ENCODE results near the gene TESK1.

Gene TESK1

DNA sequence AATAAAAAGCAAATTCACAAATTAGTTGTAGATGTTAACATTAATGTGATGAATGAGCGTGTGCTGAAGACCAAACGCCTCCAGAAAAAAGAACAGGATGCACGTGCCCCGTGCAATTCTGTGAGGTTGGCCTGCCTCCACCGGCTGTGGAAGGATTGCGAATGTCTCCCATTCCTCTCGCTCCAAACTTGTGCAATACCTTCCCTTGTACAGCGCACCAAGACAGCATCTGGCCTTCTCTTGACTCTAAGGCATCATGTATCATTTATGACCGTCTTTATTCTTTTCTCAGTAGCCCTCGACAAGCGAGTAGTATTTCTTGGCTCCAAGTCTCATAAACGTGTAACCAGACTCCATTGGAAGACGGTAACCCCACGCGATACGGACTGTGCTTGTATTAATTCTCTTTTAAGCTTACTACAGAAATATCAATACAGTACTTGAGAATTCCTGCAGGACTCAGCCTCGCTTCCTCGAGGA, 1.5 kb upstream of the TESK1 start:
- H2BK5ac ChIP-seq (ENCODE audit: low read length): no peak overlapping the region
- H3K27ac ChIP-seq (replicated peaks; ENCODE audit: low read length): peak overlapping the region; percentile 36
- H3K36me3 ChIP-seq (replicated peaks in 1 of 2; ENCODE audit: control insufficient read depth in 2 of 2, insufficient read depth in 2 of 2, low read length in 2 of 2): peaks cover 10 to 15% of the 10 kb centered on the region in 2 donors
- H3K4me1 ChIP-seq (ENCODE audit: control insufficient read depth in 2 of 2, insufficient read depth in 1 of 2, low read depth in 1 of 2, low read length in 2 of 2): peaks cover 9 to 10% of the 10 kb centered on the region in 2 donors
- H3K4me3 ChIP-seq (ENCODE audit: low read length in 2 of 2): peak overlapping the region; percentile 53 to 66
- peak overlapping the region; percentile 79 for H3K9ac ChIP-seq (ENCODE audit: low read depth, low read length, poor library complexity)
- H3K23ac ChIP-seq (ENCODE audit: low read depth, low read length, poor library complexity): no peak overlapping the region
- no peak overlapping the region for H2AK5ac ChIP-seq (ENCODE audit: low read depth, low read length)
- DNase-seq (ENCODE audit: low spot score): no peak
- no peak overlapping the region for H3K4ac ChIP-seq (ENCODE audit: low read length)
- H3K18ac ChIP-seq (ENCODE audit: low read length): peak overlapping the region; percentile 50
- H2BK120ac ChIP-seq (ENCODE audit: low read depth, low read length): no peak overlapping the region
- H2BK12ac ChIP-seq (ENCODE audit: low read length): no peak overlapping the region
- H2AFZ ChIP-seq (ENCODE audit: low read length): peak overlapping the region; percentile 82
- no CpG with 5 or more reads among the region's 18 CpGs for WGBS, 2 donors (ENCODE audit: extremely low coverage in 2 of 2, insufficient read length in 2 of 2, insufficient replicate concordance in 1 of 2)
- no peaks in the 10 kb centered on the region for H3K9me3 ChIP-seq (replicated peaks in 1 of 2; ENCODE audit: control insufficient read depth in 2 of 2, insufficient read depth in 1 of 2, low read depth in 1 of 2, low read length in 2 of 2)
- no peak overlapping the region for H2BK15ac ChIP-seq (ENCODE audit: low read length)
- no peak overlapping the region for H3K14ac ChIP-seq (ENCODE audit: low read length)
- peaks cover 5% of the 10 kb centered on the region for H3K79me1 ChIP-seq (ENCODE audit: low read depth, low read length)
- no peaks in the 10 kb centered on the region for H3K27me3 ChIP-seq (ENCODE audit: control insufficient read depth in 3 of 3, insufficient read depth in 3 of 3, low read depth in 1 of 3, low read length in 3 of 3)
- H4K8ac ChIP-seq (ENCODE audit: low read depth, low read length): no peak overlapping the region
- H4K91ac ChIP-seq (ENCODE audit: low read depth, low read length, poor library complexity): no peak overlapping the region
- peak overlapping the region; percentile 51 for H3K4me2 ChIP-seq (ENCODE audit: insufficient read depth, low read length, poor library complexity, severe bottlenecking)

GRCh38 chr9:35603986-35604577, 980 bp upstream of the TESK1 start:
- H2AFZ ChIP-seq (ENCODE audit: low read length): peak overlapping the region; percentile 82
- peaks cover 15 to 21% of the 10 kb centered on the region in 2 donors for H3K36me3 ChIP-seq (replicated peaks in 1 of 2; ENCODE audit: control insufficient read depth in 2 of 2, insufficient read depth in 2 of 2, low read length in 2 of 2)
- no peak overlapping the region for H2BK15ac ChIP-seq (ENCODE audit: low read length)
- H2BK120ac ChIP-seq (ENCODE audit: low read depth, low read length): no peak overlapping the region
- WGBS, 2 donors (ENCODE audit: extremely low coverage in 2 of 2, insufficient read length in 2 of 2, insufficient replicate concordance in 1 of 2): no CpG with 5 or more reads among the region's 41 CpGs
- H2BK12ac ChIP-seq (ENCODE audit: low read length): no peak overlapping the region
- H4K8ac ChIP-seq (ENCODE audit: low read depth, low read length): no peak overlapping the region
- no peaks in the 10 kb centered on the region for H3K9me3 ChIP-seq (replicated peaks in 1 of 2; ENCODE audit: control insufficient read depth in 2 of 2, insufficient read depth in 1 of 2, low read depth in 1 of 2, low read length in 2 of 2)
- peak overlapping the region; percentile 75 for H3K27ac ChIP-seq (replicated peaks; ENCODE audit: low read length)
- no peak overlapping the region for H3K14ac ChIP-seq (ENCODE audit: low read length)
- H3K4me3 ChIP-seq (ENCODE audit: low read length in 2 of 2): peak overlapping the region; percentile 72 to 85
- no peak overlapping the region for H3K4ac ChIP-seq (ENCODE audit: low read length)
- H2AK5ac ChIP-seq (ENCODE audit: low read depth, low read length): no peak overlapping the region
- peak; percentile 99 for DNase-seq (ENCODE audit: low spot score)
- peak overlapping the region; percentile 92 for H3K4me2 ChIP-seq (ENCODE audit: insufficient read depth, low read length, poor library complexity, severe bottlenecking)
- peaks cover 9 to 10% of the 10 kb centered on the region in 2 donors for H3K4me1 ChIP-seq (ENCODE audit: control insufficient read depth in 2 of 2, insufficient read depth in 1 of 2, low read depth in 1 of 2, low read length in 2 of 2)
- H3K79me1 ChIP-seq (ENCODE audit: low read depth, low read length): peaks cover 5% of the 10 kb centered on the region
- H3K23ac ChIP-seq (ENCODE audit: low read depth, low read length, poor library complexity): no peak overlapping the region
- no peaks in the 10 kb centered on the region for H3K27me3 ChIP-seq (ENCODE audit: control insufficient read depth in 3 of 3, insufficient read depth in 3 of 3, low read depth in 1 of 3, low read length in 3 of 3)
- H4K91ac ChIP-seq (ENCODE audit: low read depth, low read length, poor library complexity): no peak overlapping the region
- no peak overlapping the region for H3K9ac ChIP-seq (ENCODE audit: low read depth, low read length, poor library complexity)
- peak overlapping the region; percentile 87 for H3K18ac ChIP-seq (ENCODE audit: low read length)
- H2BK5ac ChIP-seq (ENCODE audit: low read length): no peak overlapping the region

DNA sequence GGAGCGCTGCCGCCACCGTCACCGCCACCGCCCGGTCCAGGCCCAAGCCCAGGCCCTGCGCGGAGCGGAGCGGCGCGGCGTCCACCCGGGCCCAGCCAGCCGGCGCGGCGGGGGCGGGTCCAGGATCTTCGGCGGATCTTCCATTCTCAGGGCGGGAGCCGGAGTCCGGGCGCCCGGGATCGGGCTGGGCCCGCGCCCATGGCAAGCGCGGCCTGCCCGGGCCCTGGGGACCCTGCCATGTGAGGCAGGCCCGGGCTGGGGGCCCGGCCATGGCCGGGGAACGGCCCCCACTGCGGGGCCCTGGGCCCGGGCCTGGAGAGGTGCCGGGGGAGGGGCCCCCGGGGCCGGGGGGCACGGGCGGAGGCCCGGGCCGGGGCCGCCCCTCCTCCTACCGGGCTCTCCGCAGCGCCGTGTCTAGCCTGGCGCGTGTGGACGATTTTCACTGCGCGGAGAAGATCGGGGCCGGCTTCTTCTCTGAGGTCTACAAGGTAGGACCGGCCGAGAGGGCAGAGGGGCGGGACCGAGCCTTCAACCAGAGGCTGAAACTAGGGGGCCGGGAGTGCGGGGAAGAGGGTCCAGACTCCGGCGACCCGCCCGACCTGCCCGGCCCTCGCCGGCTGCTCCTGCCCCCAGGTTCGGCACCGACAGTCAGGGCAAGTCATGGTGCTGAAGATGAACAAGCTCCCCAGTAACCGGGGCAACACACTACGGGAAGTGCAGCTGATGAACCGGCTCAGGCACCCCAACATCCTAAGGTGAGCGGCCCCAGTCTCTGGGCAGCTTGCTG, 482 bp downstream of the TESK1 start:
- WGBS, 2 donors (ENCODE audit: extremely low coverage in 2 of 2, insufficient read length in 2 of 2, insufficient replicate concordance in 1 of 2): no CpG with 5 or more reads among the region's 76 CpGs

GRCh38 chr9:35606138-35606504, 1.1 kb downstream of the TESK1 start:
- DNase-seq (ENCODE audit: low spot score): no peak
- H3K79me1 ChIP-seq (ENCODE audit: low read depth, low read length): peaks cover 5% of the 10 kb centered on the region
- no peak overlapping the region for H4K8ac ChIP-seq (ENCODE audit: low read depth, low read length)
- H3K9ac ChIP-seq (ENCODE audit: low read depth, low read length, poor library complexity): peak overlapping the region; percentile 88
- peak overlapping the region; percentile 72 to 91 for H3K4me3 ChIP-seq (ENCODE audit: low read length in 2 of 2)
- no peak overlapping the region for H3K4ac ChIP-seq (ENCODE audit: low read length)
- H3K4me2 ChIP-seq (ENCODE audit: insufficient read depth, low read length, poor library complexity, severe bottlenecking): peak overlapping the region; percentile 89
- H2BK5ac ChIP-seq (ENCODE audit: low read length): no peak overlapping the region
- no CpG with 5 or more reads among the region's 5 CpGs for WGBS, 2 donors (ENCODE audit: extremely low coverage in 2 of 2, insufficient read length in 2 of 2, insufficient replicate concordance in 1 of 2)
- no peak overlapping the region for H3K14ac ChIP-seq (ENCODE audit: low read length)
- no peak overlapping the region for H2BK12ac ChIP-seq (ENCODE audit: low read length)
- H3K27me3 ChIP-seq (ENCODE audit: control insufficient read depth in 3 of 3, insufficient read depth in 3 of 3, low read depth in 1 of 3, low read length in 3 of 3): no peaks in the 10 kb centered on the region
- no peak overlapping the region for H2BK120ac ChIP-seq (ENCODE audit: low read depth, low read length)
- peaks cover 26 to 36% of the 10 kb centered on the region in 2 donors for H3K36me3 ChIP-seq (replicated peaks in 1 of 2; ENCODE audit: control insufficient read depth in 2 of 2, insufficient read depth in 2 of 2, low read length in 2 of 2)
- peak overlapping the region; percentile 90 for H3K18ac ChIP-seq (ENCODE audit: low read length)
- H2AFZ ChIP-seq (ENCODE audit: low read length): peak overlapping the region; percentile 87
- H3K4me1 ChIP-seq (ENCODE audit: control insufficient read depth in 2 of 2, insufficient read depth in 1 of 2, low read depth in 1 of 2, low read length in 2 of 2): peaks cover 9 to 10% of the 10 kb centered on the region in 2 donors
- H4K91ac ChIP-seq (ENCODE audit: low read depth, low read length, poor library complexity): no peak overlapping the region
- H2BK15ac ChIP-seq (ENCODE audit: low read length): no peak overlapping the region
- H3K27ac ChIP-seq (replicated peaks; ENCODE audit: low read length): no peak overlapping the region
- H2AK5ac ChIP-seq (ENCODE audit: low read depth, low read length): no peak overlapping the region
- H3K9me3 ChIP-seq (replicated peaks in 1 of 2; ENCODE audit: control insufficient read depth in 2 of 2, insufficient read depth in 1 of 2, low read depth in 1 of 2, low read length in 2 of 2): no peaks in the 10 kb centered on the region
- H3K23ac ChIP-seq (ENCODE audit: low read depth, low read length, poor library complexity): peak overlapping the region; percentile 86

More for the DNA sequence above, 482 bp downstream of the TESK1 start:
- DNase-seq (ENCODE audit: low spot score): no peak
- no peak overlapping the region for H2BK15ac ChIP-seq (ENCODE audit: low read length)
- H3K4me3 ChIP-seq (ENCODE audit: low read length in 2 of 2): peak overlapping the region; percentile 72 to 91
- no peak overlapping the region for H3K4ac ChIP-seq (ENCODE audit: low read length)
- no peak overlapping the region for H4K91ac ChIP-seq (ENCODE audit: low read depth, low read length, poor library complexity)
- H2BK12ac ChIP-seq (ENCODE audit: low read length): no peak overlapping the region
- H3K9me3 ChIP-seq (replicated peaks in 1 of 2; ENCODE audit: control insufficient read depth in 2 of 2, insufficient read depth in 1 of 2, low read depth in 1 of 2, low read length in 2 of 2): no peaks in the 10 kb centered on the region
- H3K36me3 ChIP-seq (replicated peaks in 1 of 2; ENCODE audit: control insufficient read depth in 2 of 2, insufficient read depth in 2 of 2, low read length in 2 of 2): peaks cover 26 to 35% of the 10 kb centered on the region in 2 donors
- H2AK5ac ChIP-seq (ENCODE audit: low read depth, low read length): no peak overlapping the region
- no peak overlapping the region for H2BK5ac ChIP-seq (ENCODE audit: low read length)
- no peak overlapping the region for H2BK120ac ChIP-seq (ENCODE audit: low read depth, low read length)
- peak overlapping the region; percentile 86 for H3K23ac ChIP-seq (ENCODE audit: low read depth, low read length, poor library complexity)
- H3K9ac ChIP-seq (ENCODE audit: low read depth, low read length, poor library complexity): peak overlapping the region; percentile 88
- H3K4me1 ChIP-seq (ENCODE audit: control insufficient read depth in 2 of 2, insufficient read depth in 1 of 2, low read depth in 1 of 2, low read length in 2 of 2): peaks cover 9 to 10% of the 10 kb centered on the region in 2 donors
- no peak overlapping the region for H3K14ac ChIP-seq (ENCODE audit: low read length)
- peak overlapping the region; percentile 87 for H2AFZ ChIP-seq (ENCODE audit: low read length)
- no peak overlapping the region for H4K8ac ChIP-seq (ENCODE audit: low read depth, low read length)
- no peak overlapping the region for H3K27ac ChIP-seq (replicated peaks; ENCODE audit: low read length)
- H3K4me2 ChIP-seq (ENCODE audit: insufficient read depth, low read length, poor library complexity, severe bottlenecking): peak overlapping the region; percentile 89
- H3K27me3 ChIP-seq (ENCODE audit: control insufficient read depth in 3 of 3, insufficient read depth in 3 of 3, low read depth in 1 of 3, low read length in 3 of 3): no peaks in the 10 kb centered on the region
- H3K18ac ChIP-seq (ENCODE audit: low read length): peak overlapping the region; percentile 92
- peaks cover 5% of the 10 kb centered on the region for H3K79me1 ChIP-seq (ENCODE audit: low read depth, low read length)

All from neuronal stem cell (in vitro differentiated cells).